MM.1S (cell line): ENCODE results near the gene RAD23B.

Experiments
- DNase-seq: peaks from one replicate; pipeline ENCODE4 v3.0.0-alpha.2; 2015
- H2AFZ ChIP-seq: fragments of 300-600 bp; sonication (generic); 2 replicates; pipeline ENCODE4 v1.6.0; 2016; ENCODE audit warnings: antibody characterized with exemption, low read length
- H3F3A ChIP-seq: fragments of 300-600 bp; sonication (generic); 2 replicates; pipeline ENCODE4 v1.6.1; 2016; ENCODE audit warnings: mild to moderate bottlenecking, antibody characterized with exemption, low read length, moderate library complexity, mixed read lengths; ENCODE audit not compliant: insufficient read depth
- H3K27ac ChIP-seq: fragments of 300-600 bp; sonication (generic); 2 replicates; pipeline ENCODE4 v1.5.1; 2016; ENCODE audit warnings: mild to moderate bottlenecking, low read length
- H3K27me3 ChIP-seq: fragments of 300-600 bp; sonication (generic); replicated peaks from 2 replicates; pipeline ENCODE4 v1.6.0; 2016; ENCODE audit warnings: low read length; ENCODE audit not compliant: insufficient read depth
- H3K36me3 ChIP-seq: fragments of 300-600 bp; sonication (generic); replicated peaks from 2 replicates; pipeline ENCODE4 v1.6.1; 2016; ENCODE audit warnings: mild to moderate bottlenecking, low read length, mixed read lengths; ENCODE audit not compliant: insufficient read depth
- H3K4me1 ChIP-seq: fragments of 300-600 bp; sonication (generic); 2 replicates; pipeline ENCODE4 v1.6.1; 2016; ENCODE audit warnings: low read length, mixed read lengths
- H3K4me2 ChIP-seq: fragments of 300-600 bp; sonication (generic); 2 replicates; pipeline ENCODE4 v1.6.0; 2016; ENCODE audit warnings: low read depth, low read length
- H3K4me3 ChIP-seq: fragments of 300-600 bp; sonication (generic); 2 replicates; pipeline ENCODE4 v1.5.1; 2016; ENCODE audit warnings: low read length, mixed read lengths
- H3K79me2 ChIP-seq: fragments of 300-600 bp; sonication (generic); 2 replicates; pipeline ENCODE4 v1.6.1; 2016; ENCODE audit warnings: mixed run types, low read length, mixed read lengths
- H3K9ac ChIP-seq: fragments of 300-600 bp; sonication (generic); 2 replicates; pipeline ENCODE4 v1.6.1; 2016; ENCODE audit warnings: low read length, mixed read lengths
- H3K9me2 ChIP-seq: fragments of 300-600 bp; sonication (generic); replicated peaks from 2 replicates; pipeline ENCODE4 v1.6.1; 2016; ENCODE audit warnings: mild to moderate bottlenecking, low read length, mixed read lengths; ENCODE audit not compliant: insufficient read depth
- H3K9me3 ChIP-seq: fragments of 300-600 bp; sonication (generic); replicated peaks from 2 replicates; pipeline ENCODE4 v1.6.1; 2016; ENCODE audit warnings: mild to moderate bottlenecking, low read length, mixed read lengths; ENCODE audit not compliant: insufficient read depth
- H4K20me1 ChIP-seq: fragments of 300-600 bp; sonication (generic); 2 replicates; pipeline ENCODE4 v1.6.1; 2016; ENCODE audit warnings: mild to moderate bottlenecking, low read length, moderate library complexity, mixed read lengths; ENCODE audit not compliant: insufficient read depth
- CTCF ChIP-seq: fragments of 300-600 bp; sonication (generic); IDR thresholded peaks from 2 replicates; pipeline ENCODE4 v1.5.1; 2016; ENCODE audit warnings: antibody characterized with exemption, low read length, mixed read lengths
- EZH2 ChIP-seq: fragments of 300-600 bp; sonication (generic); optimal IDR thresholded peaks from 2 replicates; pipeline ENCODE3; 2017; ENCODE audit warnings: low read depth, mild to moderate bottlenecking, antibody characterized with exemption, low read length, mixed read lengths
- EZH2phosphoT487 ChIP-seq: fragments of 300-600 bp; sonication (generic); IDR thresholded peaks from 2 replicates; pipeline ENCODE4 v1.6.1; 2018; ENCODE audit warnings: antibody characterized with exemption, low read length

Gene RAD23B

GRCh38 chr9:107338911-107339659 lies 56.0 kb downstream of the RAD23B start:
- H4K20me1 ChIP-seq: no peaks in the 10 kb centered on the region
- no peak overlapping the region for H3K4me2 ChIP-seq
- H3K36me3 ChIP-seq: no peaks in the 10 kb centered on the region
- H3F3A ChIP-seq: peaks cover 16% of the 10 kb centered on the region; the same call in 1 of the 2 replicates
- H3K27ac ChIP-seq: no peak overlapping the region
- no peaks in the 10 kb centered on the region for H3K9me2 ChIP-seq
- H3K4me3 ChIP-seq: no peak overlapping the region
- H3K79me2 ChIP-seq: no peaks in the 10 kb centered on the region
- no peaks in the 10 kb centered on the region for H3K9me3 ChIP-seq
- no peaks in the 10 kb centered on the region for H3K27me3 ChIP-seq
- TF ChIP-seq CTCF (no peak), EZH2 (no peak), EZH2phosphoT487 (no peak)
- H3K9ac ChIP-seq: no peak overlapping the region
- DNase-seq: no peak
- H3K4me1 ChIP-seq: 0 out of 2 replicates have a peak, but pooled peaks cover 7% of the 10 kb centered on the region
- no peak overlapping the region for H2AFZ ChIP-seq

GRCh38 chr9:107340920-107341632 lies 58.0 kb downstream of the RAD23B start:
- Histone ChIP-seq H3K27me3 (no peaks in the 10 kb centered on the region), H3K79me2 (no peaks in the 10 kb centered on the region), H3K4me1 (0 out of 2 replicates have a peak, but pooled peaks cover 7% of the 10 kb centered on the region), H3K4me2 (peak overlapping the region; percentile 82), H2AFZ (peak overlapping the region; percentile 21), H3K9me3 (no peaks in the 10 kb centered on the region), H3F3A (peaks cover 16% of the 10 kb centered on the region; the same call in 1 of the 2 replicates), H3K4me3 (peak overlapping the region; percentile 56), H3K9ac (peak overlapping the region; percentile 35; the same call in 1 of the 2 replicates), H4K20me1 (no peaks in the 10 kb centered on the region), H3K36me3 (no peaks in the 10 kb centered on the region), H3K27ac (peak overlapping the region; percentile 47), H3K9me2 (no peaks in the 10 kb centered on the region)
- DNase-seq: peak; percentile 78
- TF ChIP-seq EZH2phosphoT487 (no peak), CTCF (peak; percentile 97)

- Histone ChIP-seq H2AFZ (no peak overlapping the region), H3K4me3 (no peak overlapping the region), H3K9ac (no peak overlapping the region), H3K36me3 (no peaks in the 10 kb centered on the region), H3K4me1 (0 out of 2 replicates have a peak, but pooled peaks cover 7% of the 10 kb centered on the region), H3K9me3 (no peaks in the 10 kb centered on the region), H3K27ac (no peak overlapping the region), H3K27me3 (no peaks in the 10 kb centered on the region), H3K79me2 (no peaks in the 10 kb centered on the region), H3F3A (peaks cover 14% of the 10 kb centered on the region; the same call in 1 of the 2 replicates), H3K9me2 (no peaks in the 10 kb centered on the region), H3K4me2 (no peak overlapping the region), H4K20me1 (no peaks in the 10 kb centered on the region)
- TF ChIP-seq EZH2 (no peak), EZH2phosphoT487 (no peak), CTCF (no peak)
- DNase-seq: no peak
These were observed 59.5 kb downstream of the RAD23B start for GRCh38 chr9:107342476-107343161.
